H1 (cell line): ENCODE results near the gene EFEMP1. TPM values are rescaled to one million over a fixed set of nuclear protein-coding genes. Genes with fewer than 3 reads are reported as not detected.
"Not testable (repeated sequence)": the region's sequence is repeated elsewhere in the genome, so short reads cannot be mapped to it uniquely, and the experiment has no call there.

Source experiments
- CTCF ChIA-PET: fragments of 300-600 bp; sonication (Branson Sonifier 250); formaldehyde crosslinking; loops from one replicate; lab custom pipeline; 2021; ENCODE audit not compliant: partially characterized antibody; lab: Charles Lee
- POLR2A ChIA-PET: fragments of 300-600 bp; sonication (Branson Sonifier 250); formaldehyde crosslinking; loops from one replicate; lab custom pipeline; 2021; ENCODE audit warnings: inconsistent platforms; ENCODE audit not compliant: partially characterized antibody; lab: Charles Lee
- DNase-seq, 2 experiments: peaks; one replicate each; pipeline versions ENCODE4 v3.0.0 to v3.0.0-alpha.2; 2010 to 2022; ENCODE audit warnings: low spot score in 2 of 2, low read depth in 1 of 2, mixed read lengths in 1 of 2
- FAIRE-seq: peaks from 2 replicates; lab custom pipeline; 2011; peaks lifted over from hg19 to GRCh38; lab: Jason Lieb, UNC
- H2AFZ ChIP-seq: 2 replicates; pipeline ENCODE4 v1.8.1; 2012; ENCODE audit warnings: low read length, inconsistent platforms
- H2AK5ac ChIP-seq: 2 replicates; pipeline ENCODE4 v1.6.1; 2013; ENCODE audit warnings: low read depth, low read length
- H2BK120ac ChIP-seq: replicated peaks from 2 replicates; pipeline ENCODE3; 2013; ENCODE audit warnings: low read depth, low read length, inconsistent platforms
- H2BK12ac ChIP-seq: 2 replicates; pipeline ENCODE4 v1.6.1; 2013; ENCODE audit warnings: low read depth, low read length
- H2BK15ac ChIP-seq: 2 replicates; pipeline ENCODE4 v1.6.1; 2013; ENCODE audit warnings: low read length
- H2BK20ac ChIP-seq: 2 replicates; pipeline ENCODE4 v1.6.1; 2013; ENCODE audit warnings: low read length
- H2BK5ac ChIP-seq: 2 replicates; pipeline ENCODE4 v1.6.1; 2013; ENCODE audit warnings: low read depth, low read length
- H3K14ac ChIP-seq: 2 replicates; pipeline ENCODE4 v1.6.1; 2013; ENCODE audit warnings: inconsistent platforms; ENCODE audit not compliant: insufficient read length
- H3K18ac ChIP-seq: 2 replicates; pipeline ENCODE4 v1.6.1; 2013; ENCODE audit warnings: low read length; ENCODE audit errors: extremely low read depth
- H3K23ac ChIP-seq: 2 replicates; pipeline ENCODE4 v1.6.1; 2013; ENCODE audit warnings: inconsistent platforms; ENCODE audit not compliant: insufficient read length
- H3K23me2 ChIP-seq: 2 replicates; pipeline ENCODE4 v1.6.1; 2013; ENCODE audit warnings: low read depth, low read length
- H3K27ac ChIP-seq: 2 replicates; pipeline ENCODE4 v1.6.1; 2011; ENCODE audit warnings: low read depth, low read length, inconsistent platforms
- H3K27me3 ChIP-seq, 4 experiments: replicated peaks in 1 of 4; 1 replicate in 1 of 4; 2 replicates in 3 of 4; pipeline versions ENCODE4 v1.6.1 to v1.8.1; 2011 to 2013; ENCODE audit warnings: low read length in 3 of 4, mild to moderate bottlenecking in 3 of 4, inconsistent platforms in 2 of 4, mixed read lengths in 2 of 4, moderate library complexity in 1 of 4; ENCODE audit not compliant: control insufficient read depth in 3 of 4, insufficient read depth in 3 of 4; ENCODE audit errors: extremely low read depth in 1 of 4
- H3K36me3 ChIP-seq, 4 experiments: 2 replicates each; pipeline versions ENCODE4 v1.6.1 to v1.8.1; 2011 to 2013; ENCODE audit warnings: mild to moderate bottlenecking in 4 of 4, low read length in 3 of 4, moderate library complexity in 2 of 4, control low read depth in 1 of 4, inconsistent platforms in 1 of 4; ENCODE audit not compliant: insufficient read depth in 4 of 4, control insufficient read depth in 2 of 4
- H3K4ac ChIP-seq: replicated peaks from 2 replicates; pipeline ENCODE3; 2013; ENCODE audit warnings: low read length, low read depth, mixed read lengths, inconsistent platforms; ENCODE audit not compliant: insufficient read length
- H3K4me1 ChIP-seq, 4 experiments: replicated peaks in 1 of 4; 1 replicate in 1 of 4; 2 replicates in 3 of 4; pipeline versions ENCODE4 v1.6.1 to v1.8.1; 2011 to 2013; ENCODE audit warnings: low read length in 3 of 4, inconsistent platforms in 2 of 4, mixed read lengths in 1 of 4; ENCODE audit not compliant: insufficient read depth in 4 of 4, control insufficient read depth in 3 of 4
- H3K4me2 ChIP-seq, 2 experiments: 2 replicates each; pipeline versions ENCODE4 v1.6.1 to v1.8.1; 2011 to 2013; ENCODE audit warnings: low read depth in 2 of 2, low read length in 2 of 2, control low read depth in 1 of 2, inconsistent platforms in 1 of 2, mild to moderate bottlenecking in 1 of 2; ENCODE audit not compliant: insufficient read depth in 1 of 2
- H3K4me3 ChIP-seq, 4 experiments: fragments of 200-600, 300-600 bp in 1 of 4; sonication (generic), shearing (Covaris generic), sonication (Bioruptor Twin) in 1 of 4; 2 replicates each; pipeline versions ENCODE4 v1.5.1 to v1.8.1; 2011 to 2016; ENCODE audit warnings: low read length in 4 of 4, low read depth in 3 of 4, control low read depth in 2 of 4, inconsistent platforms in 2 of 4, mild to moderate bottlenecking in 2 of 4, mixed read lengths in 1 of 4, moderate library complexity in 1 of 4; ENCODE audit not compliant: insufficient read depth in 2 of 4; ENCODE audit errors: extremely low read depth in 1 of 4
- H3K56ac ChIP-seq: replicated peaks from 2 replicates; pipeline ENCODE3; 2013; ENCODE audit warnings: low read depth, mild to moderate bottlenecking, mixed read lengths, low read length, inconsistent platforms; ENCODE audit not compliant: insufficient read length
- H3K79me1 ChIP-seq: 2 replicates; pipeline ENCODE4 v1.6.1; 2013; ENCODE audit warnings: low read depth, low read length, control low read depth
- H3K79me2 ChIP-seq, 2 experiments: 2 replicates each; pipeline versions ENCODE4 v1.6.1 to v1.8.1; 2012 to 2013; ENCODE audit warnings: low read length in 2 of 2, mild to moderate bottlenecking in 2 of 2, inconsistent platforms in 1 of 2; ENCODE audit not compliant: insufficient read depth in 2 of 2, control insufficient read depth in 1 of 2
- H3K9ac ChIP-seq, 4 experiments: replicated peaks in 1 of 4; 1 replicate in 1 of 4; 2 replicates in 3 of 4; pipeline versions ENCODE4 v1.6.1 to v1.8.1; 2011 to 2013; ENCODE audit warnings: low read depth in 3 of 4, low read length in 3 of 4, control low read depth in 2 of 4, mild to moderate bottlenecking in 2 of 4, moderate library complexity in 2 of 4, inconsistent platforms in 1 of 4; ENCODE audit errors: extremely low read depth in 1 of 4
- H3K9me3 ChIP-seq, 2 experiments: 2 replicates each; pipeline versions ENCODE4 v1.6.1 to v1.8.1; 2012 to 2013; ENCODE audit warnings: mild to moderate bottlenecking in 2 of 2, moderate library complexity in 2 of 2, control low read depth in 1 of 2, inconsistent platforms in 1 of 2, low read depth in 1 of 2, low read length in 1 of 2, mixed read lengths in 1 of 2; ENCODE audit not compliant: insufficient read depth in 2 of 2
- H4K20me1 ChIP-seq, 2 experiments: replicated peaks in 1 of 2; 2 replicates each; pipeline versions ENCODE3 to v1.8.1; 2011 to 2013; ENCODE audit warnings: inconsistent platforms in 2 of 2, low read length in 2 of 2, mild to moderate bottlenecking in 1 of 2; ENCODE audit not compliant: insufficient read depth in 2 of 2, control insufficient read depth in 1 of 2
- H4K5ac ChIP-seq: 2 replicates; pipeline ENCODE4 v1.6.1; 2013; ENCODE audit warnings: low read length, low read depth, mixed read lengths, inconsistent platforms; ENCODE audit not compliant: insufficient read length
- H4K8ac ChIP-seq: 2 replicates; pipeline ENCODE4 v1.8.0; 2013; ENCODE audit warnings: mild to moderate bottlenecking, moderate library complexity, low read length, inconsistent platforms; ENCODE audit not compliant: insufficient read depth; ENCODE audit errors: extremely low read depth
- H4K91ac ChIP-seq: replicated peaks from 2 replicates; pipeline ENCODE3; 2013; ENCODE audit warnings: low read length, mixed read lengths, inconsistent platforms; ENCODE audit not compliant: insufficient read length
- KDM1A ChIP-seq: fragments of 200-600, 300-600 bp; sonication (generic); IDR thresholded peaks from 2 replicates; pipeline ENCODE4 v1.7.1; 2016; ENCODE audit warnings: mild to moderate bottlenecking, low read length, borderline replicate concordance
- WGBS, 2 experiments: shearing (Covaris generic) in 1 of 2; methylation state at CpG; one replicate each; pipeline versions ENCODE4 v1.1.6 to v1.1.7; 2013 to 2015; ENCODE audit warnings: low lambda C conversion rate in 2 of 2, mixed read lengths in 2 of 2, inconsistent platforms in 1 of 2, low coverage in 1 of 2, missing lambda C conversion rate in 1 of 2; ENCODE audit not compliant: insufficient replicate concordance in 2 of 2, insufficient coverage in 1 of 2, insufficient read length in 1 of 2; ENCODE audit errors: extremely low coverage in 1 of 2, missing lambda C conversion rate in 1 of 2; 5-methylcytosine and 5-hydroxymethylcytosine counted together
- polyA plus RNA-seq, 7 experiments: library from polyadenylated mRNA; depleted of rRNA in 3 of 7; stranded (reverse) in 5 of 7; unstranded in 2 of 7; fragments of >200 nt in 5 of 7; fragments of 200-250 nt in 2 of 7; gene quantifications; 1 replicate in 5 of 7; 2 replicates in 1 of 7; 4 replicates in 1 of 7; pipeline versions ENCODE4 v1.2.1 to v1.2.3, GENCODE V29; 2011 to 2013; ENCODE audit warnings: missing spikeins in 2 of 7, mixed read lengths in 2 of 7
- total RNA-seq: library from RNA; stranded (reverse); fragmentation: NEBNext Ultra II Directional; extraction: Animal tissue kit (Norgen Biotek cat#: 25700); gene quantifications from 2 replicates; pipeline ENCODE4 v1.2.1, GENCODE V29; 2021

The EFEMP1 gene
- total and polyA plus RNA-seq, 2 of the 8 experiments (the other 6 are each of a cell fraction or from before 2014, with no cell fraction given), result 15.5 to 19.7 TPM

DNA sequence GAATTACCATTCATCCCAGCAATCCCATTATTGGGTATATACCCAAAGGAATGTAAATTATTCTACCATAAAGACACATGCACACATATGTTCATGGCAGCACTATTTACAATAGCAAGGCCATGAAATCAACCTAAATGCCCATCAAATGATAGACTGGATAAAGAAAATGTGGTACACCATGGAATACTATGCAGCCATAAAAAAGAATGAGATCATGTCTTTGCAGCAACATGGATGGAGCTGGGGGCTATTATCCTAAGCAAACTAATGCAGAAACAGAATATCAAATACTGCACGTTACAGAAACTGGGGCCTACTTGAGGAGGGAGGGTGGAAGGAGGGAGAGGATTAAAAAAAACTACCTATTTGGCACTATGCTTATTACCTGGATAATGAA lies 85.5 kb downstream of the EFEMP1 start:
- H3K18ac ChIP-seq, H3K27me3 ChIP-seq, H3K79me1 ChIP-seq, H3K4ac ChIP-seq, H2BK120ac ChIP-seq, H3K27ac ChIP-seq, H3K56ac ChIP-seq, H2AK5ac ChIP-seq, H2BK5ac ChIP-seq, H3K14ac ChIP-seq, H3K79me2 ChIP-seq, H3K4me3 ChIP-seq, H2BK12ac ChIP-seq, H3K23ac ChIP-seq, H2BK20ac ChIP-seq, DNase-seq, H2BK15ac ChIP-seq, H3K9ac ChIP-seq, H4K20me1 ChIP-seq, H3K23me2 ChIP-seq, H4K91ac ChIP-seq, FAIRE-seq, H3K4me2 ChIP-seq, CTCF ChIA-PET, H4K8ac ChIP-seq, H2AFZ ChIP-seq, H3K36me3 ChIP-seq, H4K5ac ChIP-seq, H3K9me3 ChIP-seq: not testable (repeated sequence)
- POLR2A ChIA-PET, result interaction anchor here (1.5 kb wide), 1 partner anchor 120 kb away, joined by 4 read pairs; no protein-coding TSS in a partner anchor
- peaks cover 5 to 15% (median 10%) of the 10 kb centered on the region in 4 experiments for H3K4me1 ChIP-seq
- 78% methylated on average over 1 of the region's 1 CpG; no CpG with 5 or more reads in 1 of the 2 experiments for whole genome bisulfite sequencing, 2 experiments
- peak; percentile 38; the same call in 1 of the 2 replicates for TF ChIP-seq KDM1A
